ENCODE measurements around the gene ATP5F1D. TPM values are rescaled to one million over a fixed set of nuclear protein-coding genes. Genes with fewer than 3 reads are reported as not detected.

Gene ATP5F1D
- total RNA-seq, 1 donor: 12.1 TPM

DNA sequence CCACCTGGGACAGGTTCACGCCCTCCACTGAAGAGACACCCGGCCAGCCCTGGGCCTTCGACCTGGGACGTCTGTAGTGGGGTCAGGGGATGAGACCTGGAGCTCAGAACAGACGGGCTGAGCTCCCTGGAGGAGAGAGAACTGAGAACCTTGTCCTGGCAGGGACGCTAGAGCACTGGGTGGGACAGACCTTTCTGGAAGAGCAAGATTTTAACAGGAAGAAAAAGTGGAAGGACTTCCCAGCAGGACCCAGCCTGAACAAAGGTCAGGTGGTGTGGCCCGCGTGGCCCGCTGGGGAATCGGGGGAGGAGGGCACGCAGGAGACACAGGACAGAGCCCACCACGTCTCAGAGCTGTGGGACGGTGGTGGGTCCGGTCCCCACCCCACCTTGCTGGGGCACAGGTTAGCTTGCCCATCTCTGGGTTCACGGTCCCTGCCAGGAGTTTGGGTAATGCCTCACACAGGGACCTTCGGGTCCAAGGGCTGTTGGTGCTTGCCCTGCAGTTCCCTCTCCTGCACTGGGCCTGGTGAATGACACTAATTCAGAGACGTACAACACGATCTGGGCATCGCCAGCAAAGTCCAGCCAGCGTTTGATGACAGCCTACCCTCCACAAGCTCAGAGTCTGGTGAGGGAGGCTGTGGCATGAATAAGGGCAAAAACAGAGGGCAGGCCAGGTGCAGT lies 42.9 kb downstream of the ATP5F1D start:
- TF ChIP-seq, protein P1, sequence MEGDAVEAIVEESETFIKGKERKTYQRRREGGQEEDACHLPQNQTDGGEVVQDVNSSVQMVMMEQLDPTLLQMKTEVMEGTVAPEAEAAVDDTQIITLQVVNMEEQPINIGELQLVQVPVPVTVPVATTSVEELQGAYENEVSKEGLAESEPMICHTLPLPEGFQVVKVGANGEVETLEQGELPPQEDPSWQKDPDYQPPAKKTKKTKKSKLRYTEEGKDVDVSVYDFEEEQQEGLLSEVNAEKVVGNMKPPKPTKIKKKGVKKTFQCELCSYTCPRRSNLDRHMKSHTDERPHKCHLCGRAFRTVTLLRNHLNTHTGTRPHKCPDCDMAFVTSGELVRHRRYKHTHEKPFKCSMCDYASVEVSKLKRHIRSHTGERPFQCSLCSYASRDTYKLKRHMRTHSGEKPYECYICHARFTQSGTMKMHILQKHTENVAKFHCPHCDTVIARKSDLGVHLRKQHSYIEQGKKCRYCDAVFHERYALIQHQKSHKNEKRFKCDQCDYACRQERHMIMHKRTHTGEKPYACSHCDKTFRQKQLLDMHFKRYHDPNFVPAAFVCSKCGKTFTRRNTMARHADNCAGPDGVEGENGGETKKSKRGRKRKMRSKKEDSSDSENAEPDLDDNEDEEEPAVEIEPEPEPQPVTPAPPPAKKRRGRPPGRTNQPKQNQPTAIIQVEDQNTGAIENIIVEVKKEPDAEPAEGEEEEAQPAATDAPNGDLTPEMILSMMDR (IDR thresholded peaks at IDR 0.05; ENCODE audit: insufficient read depth, low read depth, low read length): no peak
- H3K4me3 ChIP-seq (ENCODE audit: low read depth, low read length): no peak overlapping the region
- DNase-seq (ENCODE audit: low read depth): no peak

DNA sequence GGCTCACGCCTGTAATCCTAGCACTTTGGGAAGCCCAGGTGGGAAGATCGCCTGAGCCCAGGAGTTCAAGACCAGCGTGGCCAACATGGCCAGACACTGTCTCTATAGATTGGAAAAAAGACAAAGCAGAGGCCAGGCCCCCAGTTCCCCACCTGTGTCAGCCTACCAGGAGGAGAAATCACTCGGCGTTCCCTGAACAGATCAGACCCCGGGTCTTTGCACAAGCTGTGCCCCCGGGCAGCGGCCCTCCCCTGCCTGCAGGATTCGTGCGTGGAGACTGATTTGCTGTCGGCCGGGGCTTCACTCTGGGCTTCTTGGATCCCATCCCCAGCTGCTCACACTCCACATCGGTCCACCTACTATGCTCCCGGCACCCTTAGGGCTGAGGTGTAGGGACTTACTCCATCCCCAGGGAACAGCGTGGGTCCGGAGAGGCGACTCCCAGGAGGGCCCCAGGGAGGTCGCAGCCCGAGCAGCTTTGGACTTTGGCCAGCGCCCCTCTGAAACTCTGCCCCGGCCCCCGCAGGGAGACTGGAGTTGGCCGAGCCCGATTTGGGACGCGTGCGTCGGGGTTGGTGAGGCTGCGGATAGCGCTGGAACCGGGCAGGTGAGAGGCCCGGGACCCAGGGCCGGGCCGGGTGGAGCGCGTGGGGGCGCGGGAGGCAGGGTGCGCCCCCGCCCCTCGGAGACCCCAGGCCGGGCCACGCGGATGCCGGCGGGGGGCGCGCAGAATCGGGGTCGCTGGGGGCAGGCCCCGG lies 43.6 kb downstream of the ATP5F1D start:
- no peak overlapping the region for H3K4me3 ChIP-seq (ENCODE audit: low read depth, low read length)
- no peak for DNase-seq (ENCODE audit: low read depth)
- TF ChIP-seq, protein P1 (IDR thresholded peaks at IDR 0.05; ENCODE audit: insufficient read depth, low read depth, low read length): no peak

DNA sequence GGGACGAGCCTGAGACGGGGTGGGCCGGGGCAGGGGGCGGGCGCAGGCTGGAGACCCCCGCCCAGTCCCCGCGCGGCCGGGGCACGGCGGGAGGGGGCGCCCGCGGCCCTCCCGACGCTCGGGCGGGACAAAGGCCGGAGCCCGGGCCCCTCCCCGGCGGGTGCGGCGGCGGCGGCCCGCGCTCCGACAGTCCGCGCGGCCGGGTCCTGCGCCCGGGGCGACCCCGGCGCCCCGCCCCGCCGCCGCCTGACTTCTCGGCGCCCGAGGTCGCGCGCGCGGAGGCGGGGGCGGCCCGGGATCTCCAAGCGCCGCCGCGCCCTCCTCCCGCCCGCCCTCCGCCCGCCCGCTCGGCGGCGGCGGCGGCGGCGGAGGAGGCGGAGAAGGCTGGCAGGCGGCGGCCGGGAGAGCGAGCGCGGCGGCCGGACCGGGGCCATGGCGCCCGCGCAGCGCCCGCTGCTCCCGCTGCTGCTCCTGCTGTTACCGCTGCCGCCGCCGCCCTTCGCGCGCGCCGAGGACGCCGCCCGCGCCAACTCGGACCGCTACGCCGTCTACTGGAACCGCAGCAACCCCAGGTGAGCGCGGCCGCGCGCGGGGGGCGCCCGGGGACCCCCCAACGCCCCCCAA lies 44.3 kb downstream of the ATP5F1D start, which contains the start of gene EFNA2:
Gene EFNA2 (plus strand): TSS at position 137 of the 624 bp plus-strand sequence. CDS start 296 bp downstream, at position 433.
- DNase-seq (ENCODE audit: low read depth): no peak
- TF ChIP-seq, protein P1 (IDR thresholded peaks at IDR 0.05; ENCODE audit: insufficient read depth, low read depth, low read length): no peak
- no peak within 1 kb of the TSS for H3K4me3 ChIP-seq (ENCODE audit: low read depth, low read length)

DNA sequence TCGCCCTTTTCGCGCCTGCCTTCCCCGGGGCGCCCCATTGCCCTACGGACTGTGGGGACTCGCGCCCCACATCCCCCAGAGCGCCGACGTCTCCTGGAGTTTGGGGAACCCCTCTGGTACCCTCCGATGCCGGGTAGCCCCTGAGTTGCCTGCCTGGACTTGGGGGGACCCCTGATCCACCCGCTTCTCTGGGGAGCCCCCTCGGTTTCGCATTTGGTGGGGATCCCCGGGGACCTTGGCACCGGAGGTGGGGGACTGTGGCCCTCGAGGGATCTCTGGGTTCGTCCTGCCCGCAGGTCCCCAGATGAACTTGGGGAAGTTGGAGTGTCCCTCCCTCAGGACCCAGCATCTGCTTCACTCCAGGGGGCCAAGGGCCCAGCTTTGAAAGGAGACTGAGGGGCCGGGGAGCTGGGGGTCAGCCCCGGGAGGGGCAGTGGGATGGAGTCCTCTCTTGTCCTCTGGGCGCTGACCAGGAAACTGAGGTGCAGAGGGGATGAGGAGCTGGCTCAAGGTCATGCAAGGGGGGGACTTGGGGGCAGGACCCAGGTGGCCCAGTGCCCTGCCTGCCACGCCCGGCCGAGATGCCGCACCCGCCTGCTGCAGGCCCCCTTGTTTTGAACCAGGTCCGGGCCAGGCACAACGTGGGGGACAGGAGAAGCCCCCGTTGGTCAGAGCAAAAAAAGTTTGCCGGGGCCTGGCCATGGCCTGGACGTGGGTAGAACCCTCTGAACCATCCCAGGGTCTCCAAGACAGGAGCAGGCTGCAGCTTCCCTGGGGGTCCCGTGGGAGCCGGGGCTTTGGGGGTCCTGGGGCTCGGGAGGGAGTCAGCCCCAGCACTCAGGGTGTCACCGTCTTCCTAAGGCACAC lies 45.2 kb downstream of the ATP5F1D start:
- H3K4me3 ChIP-seq (ENCODE audit: low read depth, low read length): no peak overlapping the region
- DNase-seq (ENCODE audit: low read depth): no peak
- TF ChIP-seq, protein P1 (IDR thresholded peaks at IDR 0.05; ENCODE audit: insufficient read depth, low read depth, low read length): no peak

DNA sequence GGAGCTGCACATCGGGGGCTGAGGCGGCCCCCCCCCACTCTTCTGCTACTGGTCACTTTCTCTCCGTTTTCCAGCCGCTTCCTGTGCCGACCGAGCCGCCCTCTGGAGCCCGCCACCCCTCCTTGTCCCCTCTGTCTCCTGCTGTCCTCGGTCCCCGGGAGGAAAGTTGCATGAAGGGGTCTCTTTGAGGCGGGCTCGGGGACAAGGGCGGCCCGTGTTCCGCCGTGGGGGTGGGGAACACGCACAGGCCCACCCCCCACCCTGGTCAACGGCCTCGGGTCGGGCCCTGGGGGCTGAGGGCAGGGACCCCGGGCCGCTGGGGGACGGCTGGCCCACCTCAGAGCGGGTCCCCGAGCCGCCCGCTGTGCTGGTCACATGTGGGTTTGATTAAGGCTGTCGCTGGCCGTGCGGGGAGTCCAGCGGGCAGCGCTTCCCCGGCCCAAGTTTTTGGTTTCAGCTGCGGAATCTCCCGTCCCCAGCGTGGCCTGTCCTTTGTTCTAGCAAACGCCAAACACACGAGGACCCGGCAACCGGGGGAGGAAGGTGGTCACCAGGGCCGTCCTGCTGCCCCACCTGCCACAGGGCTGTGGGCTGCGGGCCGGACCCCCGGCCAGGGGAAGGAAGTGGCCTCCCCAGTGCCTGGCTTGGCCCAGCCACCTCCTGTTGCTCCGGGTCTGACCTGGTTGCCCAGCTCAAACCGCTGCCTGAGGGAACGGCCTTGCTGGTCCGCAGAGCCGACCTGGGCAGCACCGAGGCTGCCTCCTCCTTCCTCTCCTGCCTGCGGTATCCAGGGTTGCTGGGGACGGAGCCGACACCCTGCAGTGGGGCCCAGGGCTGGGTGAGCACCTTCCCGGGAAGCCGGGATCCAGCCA lies 46.0 kb downstream of the ATP5F1D start:
- no peak for DNase-seq (ENCODE audit: low read depth)
- TF ChIP-seq, protein P1 (IDR thresholded peaks at IDR 0.05; ENCODE audit: insufficient read depth, low read depth, low read length): no peak
- no peak overlapping the region for H3K4me3 ChIP-seq (ENCODE audit: low read depth, low read length)

Measured in fibroblast of villous mesenchyme (primary cell).